Upper lobe of right lung (tissue), 1 donor: Measurements from ENCODE around the gene TTLL6. TPM values are rescaled to one million over a fixed set of nuclear protein-coding genes. Genes with fewer than 3 reads are reported as not detected.

Experiments
- ATAC-seq: fragments of 200-7000 bp; cut with Tn5 transposase; one replicate; pipeline ENCODE4 v1.9.1; 2020; ENCODE audit warnings: mild to moderate bottlenecking, moderate library complexity
- DNase-seq: peaks from one replicate; pipeline ENCODE4 v3.0.0-alpha.2; 2020
- H3K27ac ChIP-seq: fragments of 200-600 bp; one replicate; pipeline ENCODE4 v1.8.0; 2022
- H3K27me3 ChIP-seq: fragments of 200-600 bp; one replicate; pipeline ENCODE4 v1.8.0; 2022; ENCODE audit warnings: mild to moderate bottlenecking
- H3K36me3 ChIP-seq: fragments of 200-600 bp; one replicate; pipeline ENCODE4 v1.8.0; 2022
- H3K4me1 ChIP-seq: fragments of 200-600 bp; one replicate; pipeline ENCODE4 v1.8.0; 2022
- H3K4me3 ChIP-seq: fragments of 200-600 bp; one replicate; pipeline ENCODE4 v1.8.0; 2022; ENCODE audit warnings: mild to moderate bottlenecking
- H3K9me3 ChIP-seq: fragments of 200-600 bp; one replicate; pipeline ENCODE4 v1.8.0; 2022
- intact Hi-C: fragments of 100-400 bp; cut with DNase I; formaldehyde crosslinking; loops from one replicate; pipeline ENCODE4 v1.11.0; 2022
- microRNA-seq: library from miRNA; unstranded; fragments of <30 nt; microRNA quantifications from one replicate; pipeline ENCODE4 v1.2.0, GENCODE V29; 2020; ENCODE audit warnings: borderline microRNAs expressed
- total RNA-seq: library from RNA; stranded (reverse); fragmentation: NEBNext Ultra II Directional; extraction: Animal tissue kit (Norgen Biotek cat#: 25700); gene quantifications from one replicate; pipeline ENCODE4 v1.2.1, GENCODE V29; 2021
- TF ChIP-seq, protein P1 (sequence below): fragments of 200-600 bp; IDR thresholded peaks from one replicate; pipeline ENCODE4 v1.8.0; 2022; ENCODE audit warnings: antibody characterized with exemption
- donor health status: DM: no; HTN: yes; CAD: no; lungs with severe emphysema.

TTLL6 gene
- total RNA-seq, 1 donor from 2014 or later: 0.20 TPM

DNA sequence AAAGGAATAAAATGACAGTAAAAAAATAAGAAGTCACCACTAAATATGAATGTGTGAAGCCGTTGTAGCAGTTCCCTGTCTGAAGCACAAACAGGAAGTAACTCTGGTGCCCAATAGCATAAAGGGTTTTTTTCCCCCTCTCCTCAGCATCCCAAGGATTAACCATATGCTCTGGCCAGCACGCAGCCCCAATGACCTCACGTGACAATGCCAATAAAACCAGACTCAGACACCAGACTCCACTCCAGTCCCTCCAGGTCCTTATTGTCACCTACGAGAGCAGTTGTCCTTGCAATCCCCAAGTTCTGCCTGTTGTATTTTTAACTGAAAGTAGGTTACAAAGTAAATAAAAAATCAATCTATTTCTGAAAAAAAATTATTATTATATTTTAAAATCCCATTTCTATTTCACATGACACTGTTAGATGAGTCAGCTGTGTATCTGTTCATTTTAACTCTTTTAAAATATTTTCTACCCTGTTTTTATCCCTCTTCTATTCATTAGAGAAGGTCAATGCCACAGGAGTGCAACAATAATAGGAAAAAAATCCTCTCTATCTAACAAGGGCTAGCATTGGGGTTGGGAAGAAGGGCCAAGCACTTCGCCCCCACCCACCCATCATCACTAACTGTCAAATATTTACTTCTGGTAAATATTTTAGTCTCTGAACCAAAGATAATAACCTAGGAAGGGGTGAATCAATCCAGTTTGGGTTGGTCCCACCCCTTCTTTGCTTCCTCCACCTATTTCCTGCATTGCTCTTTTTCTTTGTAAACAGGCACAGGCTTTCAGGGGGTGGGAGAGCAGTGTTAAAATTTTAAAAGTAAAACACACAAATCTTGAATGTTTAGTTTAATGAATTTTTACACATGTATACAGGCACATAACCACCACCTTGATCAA, 101.3 kb downstream of the TTLL6 start:
- H3K27me3 ChIP-seq: peaks cover 100% of the 10 kb centered on the region
- H3K4me3 ChIP-seq: no peak overlapping the region
- H3K9me3 ChIP-seq: no peaks in the 10 kb centered on the region
- TF ChIP-seq, protein P1, sequence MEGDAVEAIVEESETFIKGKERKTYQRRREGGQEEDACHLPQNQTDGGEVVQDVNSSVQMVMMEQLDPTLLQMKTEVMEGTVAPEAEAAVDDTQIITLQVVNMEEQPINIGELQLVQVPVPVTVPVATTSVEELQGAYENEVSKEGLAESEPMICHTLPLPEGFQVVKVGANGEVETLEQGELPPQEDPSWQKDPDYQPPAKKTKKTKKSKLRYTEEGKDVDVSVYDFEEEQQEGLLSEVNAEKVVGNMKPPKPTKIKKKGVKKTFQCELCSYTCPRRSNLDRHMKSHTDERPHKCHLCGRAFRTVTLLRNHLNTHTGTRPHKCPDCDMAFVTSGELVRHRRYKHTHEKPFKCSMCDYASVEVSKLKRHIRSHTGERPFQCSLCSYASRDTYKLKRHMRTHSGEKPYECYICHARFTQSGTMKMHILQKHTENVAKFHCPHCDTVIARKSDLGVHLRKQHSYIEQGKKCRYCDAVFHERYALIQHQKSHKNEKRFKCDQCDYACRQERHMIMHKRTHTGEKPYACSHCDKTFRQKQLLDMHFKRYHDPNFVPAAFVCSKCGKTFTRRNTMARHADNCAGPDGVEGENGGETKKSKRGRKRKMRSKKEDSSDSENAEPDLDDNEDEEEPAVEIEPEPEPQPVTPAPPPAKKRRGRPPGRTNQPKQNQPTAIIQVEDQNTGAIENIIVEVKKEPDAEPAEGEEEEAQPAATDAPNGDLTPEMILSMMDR: no peak
- ATAC-seq (no peak), DNase-seq (no peak)
- no peaks in the 10 kb centered on the region for H3K4me1 ChIP-seq
- intact Hi-C loops: no loop called here
- no peak overlapping the region for H3K27ac ChIP-seq
- no peaks in the 10 kb centered on the region for H3K36me3 ChIP-seq

Small RNA genes lying within 50 kb of the gene (microRNA-seq; reads per million reads assigned to microRNA genes)
- gene MIR3185: not detected

Other genes starting within 250 kb of the TTLL6 start
- 4.9 TPM for gene HOXB4, start 238.9 kb downstream of the TTLL6 start, total RNA-seq
- gene HOXB3, start 227.0 kb downstream of the TTLL6 start, total RNA-seq: 13.3 TPM
- gene HOXB5, start 223.4 kb downstream of the TTLL6 start, total RNA-seq: 4.4 TPM
- 4.9 TPM for gene HOXB6, start 212.2 kb downstream of the TTLL6 start, total RNA-seq
- gene HOXB7, start 206.2 kb downstream of the TTLL6 start, total RNA-seq: 1.2 TPM
- gene HOXB8, start 201.9 kb downstream of the TTLL6 start, total RNA-seq: 1.0 TPM
- gene HOXB9, start 190.9 kb downstream of the TTLL6 start, total RNA-seq: not detected
- not detected for gene PRAC1, start 94.7 kb downstream of the TTLL6 start, total RNA-seq
- gene PRAC2, start 94.0 kb downstream of the TTLL6 start, total RNA-seq: not detected
- gene HOXB13, start 88.5 kb downstream of the TTLL6 start, total RNA-seq: not detected
- 181 TPM for gene CALCOCO2, start 13.8 kb upstream of the TTLL6 start, total RNA-seq
- 39.8 TPM for gene ATP5MC1, start 75.6 kb upstream of the TTLL6 start, total RNA-seq
- gene UBE2Z, start 91.2 kb upstream of the TTLL6 start, total RNA-seq: 61.3 TPM
- 78.0 TPM for gene SNF8, start 127.6 kb upstream of the TTLL6 start, total RNA-seq
- gene GIP, start 151.4 kb upstream of the TTLL6 start, total RNA-seq: not detected
- not detected for gene IGF2BP1, start 180.2 kb upstream of the TTLL6 start, total RNA-seq